ENCODE data around the gene PSMA5.
"Not testable (repeated sequence)": the region's sequence is repeated elsewhere in the genome, so short reads cannot be mapped to it uniquely, and the experiment has no call there.

PSMA5 gene

DNA sequence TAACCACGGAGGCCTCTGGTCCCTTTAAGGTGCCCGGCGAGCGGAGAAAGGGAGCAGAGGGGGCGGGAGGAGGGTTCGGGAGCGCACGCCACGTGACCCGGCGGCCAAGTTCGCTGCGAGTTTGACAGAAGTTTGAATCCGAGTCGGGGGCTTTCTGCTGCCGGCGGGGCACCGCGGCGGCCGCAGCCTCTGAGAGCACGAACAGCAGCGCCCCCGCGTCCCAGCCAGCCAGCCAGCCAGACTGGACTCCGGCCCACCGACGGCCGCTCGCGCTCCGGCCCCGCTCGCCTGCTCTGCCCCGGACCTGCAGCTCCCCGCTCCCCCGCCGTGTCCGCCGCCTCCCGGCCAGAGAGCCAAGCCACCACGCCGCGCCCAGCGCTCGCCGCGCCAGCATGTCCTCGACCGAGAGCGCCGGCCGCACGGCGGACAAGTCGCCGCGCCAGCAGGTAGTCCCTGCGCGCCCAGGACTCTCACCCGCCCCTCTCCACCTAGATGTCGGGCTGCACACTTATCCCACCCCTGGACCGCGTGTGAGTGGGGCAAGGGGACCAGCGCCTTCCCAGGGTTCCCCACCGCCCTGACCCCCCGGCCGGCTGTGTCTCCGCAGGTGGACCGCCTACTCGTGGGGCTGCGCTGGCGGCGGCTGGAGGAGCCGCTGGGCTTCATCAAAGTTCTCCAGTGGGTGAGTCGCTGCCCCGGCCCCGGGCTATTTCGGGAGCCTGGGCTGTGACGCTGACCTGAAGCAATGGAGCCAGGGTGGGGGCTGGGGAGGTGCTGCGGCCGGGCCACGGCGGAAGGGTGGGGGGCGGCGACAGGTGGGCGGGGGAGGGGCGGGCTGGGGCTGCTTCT is 40.4 kb upstream of the PSMA5 start, which contains the start of gene SYPL2:
Gene SYPL2, plus strand, starts transcription at position 95 of the 849 bp plus-strand sequence. Its CDS starts 298 bp downstream, at position 393.
- DNase-seq (ENCODE audit: insufficient read length, low spot score) = no peak
- no peak for TF ChIP-seq POU2F2 (IDR thresholded peaks at IDR 0.05; ENCODE audit: low read depth, low read length)
- no peak for TF ChIP-seq POLR2AphosphoS5 (IDR thresholded peaks at IDR 0.05; ENCODE audit: low read depth, low read length)
- no peak for TF ChIP-seq TAF1 (IDR thresholded peaks at IDR 0.05; ENCODE audit: low read depth, low read length)
- TF ChIP-seq SPI1 (IDR thresholded peaks at IDR 0.05; ENCODE audit: low read depth, low read length) = no peak
- no peak for TF ChIP-seq POLR2A (IDR thresholded peaks at IDR 0.05; ENCODE audit: low read depth, low read length)
- TF ChIP-seq PAX5 (IDR thresholded peaks at IDR 0.05; ENCODE audit: insufficient read depth, low read length, severe bottlenecking) = no peak
- FAIRE-seq = no peak

DNA sequence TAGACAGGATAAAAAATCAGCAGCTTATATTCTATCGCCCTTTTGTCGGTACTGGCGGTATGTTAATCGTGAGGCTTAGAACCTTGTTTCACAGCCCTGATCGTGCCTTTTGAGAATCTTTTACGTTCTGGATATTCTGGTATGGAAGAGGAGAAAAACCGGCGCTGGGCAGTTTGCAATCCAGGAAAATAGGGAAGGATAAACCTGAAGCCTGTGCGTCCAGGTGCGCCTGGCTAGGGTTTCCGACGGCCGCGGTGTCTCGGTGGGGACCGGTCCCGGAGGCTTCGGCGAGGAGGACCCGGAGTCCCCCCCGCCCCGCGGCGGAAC is 39.8 kb upstream of the PSMA5 start:
- FAIRE-seq (no peak), DNase-seq (ENCODE audit: insufficient read length, low spot score) (no peak)
- TF ChIP-seq POU2F2 (IDR thresholded peaks at IDR 0.05; ENCODE audit: low read depth, low read length) (no peak), POLR2A (IDR thresholded peaks at IDR 0.05; ENCODE audit: low read depth, low read length) (no peak), TAF1 (IDR thresholded peaks at IDR 0.05; ENCODE audit: low read depth, low read length) (no peak), SPI1 (IDR thresholded peaks at IDR 0.05; ENCODE audit: low read depth, low read length) (no peak), POLR2AphosphoS5 (IDR thresholded peaks at IDR 0.05; ENCODE audit: low read depth, low read length) (no peak), PAX5 (IDR thresholded peaks at IDR 0.05; ENCODE audit: insufficient read depth, low read length, severe bottlenecking) (no peak)

DNA sequence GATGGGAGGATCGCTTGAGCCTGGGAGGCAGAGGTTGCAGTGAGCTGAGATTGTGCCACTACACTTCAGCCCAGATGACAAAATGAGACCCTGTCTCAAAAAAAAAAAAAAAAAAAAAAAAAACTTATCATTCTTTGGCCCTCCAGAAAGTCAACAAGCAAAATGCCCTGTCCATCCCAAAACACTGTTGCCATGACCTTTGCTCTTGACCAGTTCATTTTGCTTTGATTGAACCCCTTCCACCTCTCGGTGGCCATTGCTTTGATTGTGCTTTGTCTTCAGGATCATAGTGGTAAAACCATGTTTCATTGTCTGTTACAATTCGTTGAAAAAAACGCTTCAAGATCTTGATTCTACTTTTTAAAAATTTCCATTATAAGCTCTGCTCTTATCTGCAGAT is 31.6 kb upstream of the PSMA5 start:
- DNase-seq (ENCODE audit: insufficient read length, low spot score) (no peak), FAIRE-seq (no peak)
- TF ChIP-seq POU2F2 (IDR thresholded peaks at IDR 0.05; ENCODE audit: low read depth, low read length) (no peak), POLR2A (IDR thresholded peaks at IDR 0.05; ENCODE audit: low read depth, low read length) (no peak), TAF1 (IDR thresholded peaks at IDR 0.05; ENCODE audit: low read depth, low read length) (no peak), PAX5 (IDR thresholded peaks at IDR 0.05; ENCODE audit: insufficient read depth, low read length, severe bottlenecking) (no peak)

DNA sequence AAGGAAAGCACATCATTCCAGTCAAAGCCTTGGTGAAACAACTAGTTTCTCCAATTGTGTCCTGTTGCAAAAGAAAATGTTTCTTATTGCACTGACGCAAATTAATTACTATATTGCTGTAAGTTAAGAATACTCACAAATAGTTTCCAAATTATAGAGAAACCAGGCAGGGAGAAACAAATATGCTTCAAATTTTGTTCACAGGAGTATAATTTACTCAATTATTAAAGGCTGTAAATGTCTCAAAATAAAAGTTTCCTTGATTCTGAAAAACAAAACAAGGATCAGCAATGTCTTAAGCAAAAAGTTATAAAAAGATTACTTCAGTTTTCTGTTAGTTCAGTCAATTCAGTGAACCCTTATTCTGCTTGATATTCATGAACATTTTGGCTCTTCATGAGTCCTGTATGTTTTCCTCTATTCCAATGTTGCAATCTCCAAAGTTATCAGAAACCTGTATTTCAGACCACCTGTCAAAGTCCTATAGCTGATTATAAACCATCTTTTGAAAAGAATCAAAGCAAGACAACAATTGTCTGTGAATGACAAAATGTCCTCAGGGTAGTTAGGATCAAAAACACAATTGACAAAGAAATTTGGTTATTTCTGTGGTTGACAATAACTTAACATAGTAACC is 28.4 kb upstream of the PSMA5 start:
- no peak for FAIRE-seq
- TF ChIP-seq PAX5 (IDR thresholded peaks at IDR 0.05; ENCODE audit: insufficient read depth, low read length, severe bottlenecking) = no peak
- no peak for TF ChIP-seq SPI1 (IDR thresholded peaks at IDR 0.05; ENCODE audit: low read depth, low read length)
- TF ChIP-seq POLR2AphosphoS5 (IDR thresholded peaks at IDR 0.05; ENCODE audit: low read depth, low read length) = no peak
- TF ChIP-seq POU2F2 (IDR thresholded peaks at IDR 0.05; ENCODE audit: low read depth, low read length) = no peak
- no peak for TF ChIP-seq TAF1 (IDR thresholded peaks at IDR 0.05; ENCODE audit: low read depth, low read length)
- no peak for TF ChIP-seq POLR2A (IDR thresholded peaks at IDR 0.05; ENCODE audit: low read depth, low read length)
- DNase-seq (ENCODE audit: insufficient read length, low spot score) = no peak

DNA sequence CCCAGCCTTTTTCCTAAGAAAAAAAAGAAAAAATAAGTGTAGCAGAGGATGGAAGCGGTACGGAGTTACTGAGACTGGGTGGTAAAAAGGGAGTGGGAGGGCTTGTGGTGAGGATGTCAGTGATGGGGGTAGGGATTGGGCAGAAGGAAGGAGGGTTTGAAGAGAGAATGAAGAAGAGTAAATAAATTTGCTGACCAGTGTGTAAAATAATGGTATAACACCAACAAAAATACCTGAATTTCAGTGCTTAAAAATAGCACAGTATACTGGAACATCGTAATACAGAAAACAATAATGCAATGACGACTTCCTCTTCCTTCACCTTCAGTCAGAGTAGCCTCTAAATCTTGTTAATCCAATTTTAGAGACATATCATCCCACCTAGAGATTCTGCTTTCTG is 21.3 kb upstream of the PSMA5 start:
- TF ChIP-seq PAX5 (IDR thresholded peaks at IDR 0.05; ENCODE audit: insufficient read depth, low read length, severe bottlenecking) (no peak), SPI1 (IDR thresholded peaks at IDR 0.05; ENCODE audit: low read depth, low read length) (no peak), POLR2A (IDR thresholded peaks at IDR 0.05; ENCODE audit: low read depth, low read length) (no peak), POU2F2 (IDR thresholded peaks at IDR 0.05; ENCODE audit: low read depth, low read length) (no peak), POLR2AphosphoS5 (IDR thresholded peaks at IDR 0.05; ENCODE audit: low read depth, low read length) (no peak), TAF1 (IDR thresholded peaks at IDR 0.05; ENCODE audit: low read depth, low read length) (no peak)
- FAIRE-seq (no peak), DNase-seq (ENCODE audit: insufficient read length, low spot score) (no peak)

DNA sequence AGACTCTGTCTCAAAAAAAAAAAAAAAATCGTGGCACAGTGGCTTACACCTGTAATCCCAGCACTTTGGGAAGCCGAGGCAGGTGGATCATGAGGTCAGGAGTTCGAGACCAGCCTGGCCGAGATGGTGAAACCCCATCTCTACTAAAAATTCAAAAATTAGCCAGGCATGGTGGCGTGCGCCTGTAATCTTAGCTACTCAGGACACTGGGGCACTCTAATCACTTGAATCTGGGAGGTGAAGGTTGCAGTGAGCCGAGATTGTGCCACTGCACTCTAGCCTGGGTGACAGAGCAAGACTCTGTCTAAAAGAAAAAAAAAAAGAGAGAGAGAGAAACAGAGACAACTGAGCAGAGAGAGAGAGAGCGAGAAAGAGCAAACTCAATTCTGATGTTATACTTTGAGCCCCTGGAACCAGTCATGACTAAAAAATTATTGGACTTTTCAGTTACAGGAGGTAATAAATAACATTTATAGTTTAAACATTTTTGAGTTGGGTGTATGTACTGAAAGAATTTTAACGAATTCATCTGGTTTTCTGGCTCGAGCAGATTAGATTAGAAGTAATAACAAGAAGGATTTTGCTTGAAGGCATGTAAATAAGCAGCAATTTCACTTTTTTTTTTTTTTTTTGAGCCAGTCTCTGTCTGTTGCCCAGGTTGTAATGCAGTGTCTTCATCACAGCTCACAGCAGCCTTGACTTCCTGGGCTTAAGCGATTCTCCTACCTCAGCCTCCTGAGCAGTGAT is 19.9 kb upstream of the PSMA5 start:
- DNase-seq (ENCODE audit: insufficient read length, low spot score); FAIRE-seq: not testable (repeated sequence)

DNA sequence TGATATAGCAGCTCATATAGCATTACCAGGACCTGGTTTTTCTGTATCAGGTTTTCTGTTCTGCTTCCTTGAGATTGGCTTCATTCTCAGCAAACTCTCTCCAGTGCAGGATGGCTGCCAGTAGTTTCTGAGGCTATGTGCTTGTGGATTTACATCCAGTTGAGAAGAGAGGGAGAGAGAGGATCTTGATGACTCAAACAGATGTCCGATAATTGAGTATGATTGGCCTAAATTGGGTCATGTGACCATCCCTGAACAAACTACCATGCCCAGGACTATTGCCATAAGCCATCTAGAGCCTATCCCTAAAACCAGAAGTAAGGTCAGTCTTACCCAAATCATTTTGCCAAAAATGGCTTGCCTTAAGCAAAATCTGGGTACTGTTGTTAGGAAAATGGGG is 18.1 kb upstream of the PSMA5 start:
- FAIRE-seq (no peak), DNase-seq (ENCODE audit: insufficient read length, low spot score) (no peak)
- TF ChIP-seq POLR2AphosphoS5 (IDR thresholded peaks at IDR 0.05; ENCODE audit: low read depth, low read length) = no peak
- no peak for TF ChIP-seq POU2F2 (IDR thresholded peaks at IDR 0.05; ENCODE audit: low read depth, low read length)
- TF ChIP-seq PAX5 (IDR thresholded peaks at IDR 0.05; ENCODE audit: insufficient read depth, low read length, severe bottlenecking) = no peak
- no peak for TF ChIP-seq TAF1 (IDR thresholded peaks at IDR 0.05; ENCODE audit: low read depth, low read length)
- TF ChIP-seq SPI1 (IDR thresholded peaks at IDR 0.05; ENCODE audit: low read depth, low read length) = no peak
- no peak for TF ChIP-seq POLR2A (IDR thresholded peaks at IDR 0.05; ENCODE audit: low read depth, low read length)

DNA sequence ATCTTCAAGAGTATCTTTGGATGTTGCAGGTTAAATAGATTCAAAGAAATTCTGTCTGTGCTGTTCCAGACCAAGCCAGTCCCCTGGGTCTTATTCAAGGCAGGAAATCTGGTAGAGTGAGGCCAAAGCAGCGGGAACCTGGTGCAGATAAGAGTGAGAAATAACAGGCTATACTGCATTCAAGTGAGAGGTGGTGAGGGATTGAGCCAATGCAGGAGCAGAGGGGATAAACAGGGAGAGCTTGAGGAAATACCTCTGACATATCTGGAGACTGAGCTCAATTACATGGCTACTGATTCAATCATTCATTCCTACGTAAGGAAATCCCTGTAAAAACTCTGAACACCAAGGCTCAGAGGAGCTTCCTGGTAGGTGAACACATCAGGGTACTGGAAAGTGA is 17.2 kb upstream of the PSMA5 start:
- FAIRE-seq (no peak), DNase-seq (ENCODE audit: insufficient read length, low spot score) (no peak)
- TF ChIP-seq PAX5 (IDR thresholded peaks at IDR 0.05; ENCODE audit: insufficient read depth, low read length, severe bottlenecking) = no peak
- TF ChIP-seq POLR2AphosphoS5 (IDR thresholded peaks at IDR 0.05; ENCODE audit: low read depth, low read length) = no peak
- TF ChIP-seq TAF1 (IDR thresholded peaks at IDR 0.05; ENCODE audit: low read depth, low read length) = no peak
- TF ChIP-seq POLR2A (IDR thresholded peaks at IDR 0.05; ENCODE audit: low read depth, low read length) = no peak
- no peak for TF ChIP-seq POU2F2 (IDR thresholded peaks at IDR 0.05; ENCODE audit: low read depth, low read length)
- TF ChIP-seq SPI1 (IDR thresholded peaks at IDR 0.05; ENCODE audit: low read depth, low read length) = no peak

DNA sequence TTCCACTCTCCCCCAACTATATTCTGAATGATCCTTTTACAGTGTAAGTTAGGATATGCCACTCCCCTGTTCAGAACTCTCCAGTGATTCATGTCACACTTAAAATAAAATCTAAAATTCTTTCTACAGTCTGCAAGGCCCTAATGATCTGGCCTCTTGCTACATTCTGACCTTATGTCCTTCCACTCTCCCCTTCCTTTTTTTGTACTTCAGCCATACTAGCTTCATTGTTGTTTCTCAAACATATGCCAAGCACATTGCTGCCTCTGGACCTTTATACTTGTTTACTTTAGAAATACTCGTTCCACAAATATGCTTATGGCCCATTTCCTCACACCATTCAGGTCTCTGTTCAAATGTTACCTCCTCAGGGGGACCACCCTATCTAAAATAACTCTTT is 14.8 kb upstream of the PSMA5 start:
- no peak for FAIRE-seq
- no peak for TF ChIP-seq PAX5 (IDR thresholded peaks at IDR 0.05; ENCODE audit: insufficient read depth, low read length, severe bottlenecking)
- no peak for TF ChIP-seq SPI1 (IDR thresholded peaks at IDR 0.05; ENCODE audit: low read depth, low read length)
- no peak for TF ChIP-seq POU2F2 (IDR thresholded peaks at IDR 0.05; ENCODE audit: low read depth, low read length)
- TF ChIP-seq TAF1 (IDR thresholded peaks at IDR 0.05; ENCODE audit: low read depth, low read length) = no peak
- TF ChIP-seq POLR2A (IDR thresholded peaks at IDR 0.05; ENCODE audit: low read depth, low read length) = no peak
- TF ChIP-seq POLR2AphosphoS5 (IDR thresholded peaks at IDR 0.05; ENCODE audit: low read depth, low read length) = no peak

More for the DNA sequence above, 14.8 kb upstream of the PSMA5 start:
- DNase-seq (ENCODE audit: insufficient read length, low spot score) = no peak

Measured in GM12891 (cell line).